Testis (tissue), 3 donors: Measurements from ENCODE around the gene TLK1. TPM values are rescaled to one million over a fixed set of nuclear protein-coding genes. Genes with fewer than 3 reads are reported as not detected.

ENCODE experiments used
- DNase-seq: peaks from one replicate; pipeline ENCODE4 v3.0.0-alpha.2; 2019
- H3K27ac ChIP-seq, 2 donors: fragments of 200-600 bp; sonication (generic); one replicate each; pipeline ENCODE4 v1.5.1; 2019
- H3K27me3 ChIP-seq: fragments of 200-600 bp; sonication (generic); one replicate; pipeline ENCODE4 v1.5.1; 2019
- H3K36me3 ChIP-seq: fragments of 200-600 bp; sonication (generic); one replicate; pipeline ENCODE4 v1.5.1; 2017; ENCODE audit warnings: low read depth; ENCODE audit errors: missing control alignments
- H3K4me1 ChIP-seq: fragments of 200-600 bp; sonication (generic); one replicate; pipeline ENCODE4 v1.5.1; 2019
- H3K4me3 ChIP-seq, 2 donors: fragments of 200-600 bp; sonication (generic); one replicate each; pipeline ENCODE4 v1.5.1; 2017 to 2019
- H3K9me3 ChIP-seq: fragments of 200-600 bp; sonication (generic); one replicate; pipeline ENCODE4 v1.5.1; 2017
- POLR2A ChIP-seq: fragments of 450-650 bp; IDR thresholded peaks from one replicate; pipeline ENCODE4 v1.6.1; 2017; ENCODE audit warnings: antibody characterized with exemption, mild to moderate bottlenecking, moderate library complexity
- WGBS, 2 donors: methylation state at CpG; one replicate each; pipeline ENCODE4 v1.1.5; 2018; 5-methylcytosine and 5-hydroxymethylcytosine counted together
- intact Hi-C: fragments of 100-400 bp; cut with DNase I; formaldehyde crosslinking; loops from one replicate; pipeline ENCODE4 v1.15.1; 2023; ENCODE audit warnings: low total_unique reads
- polyA plus RNA-seq: library from polyadenylated mRNA; stranded (reverse); fragments of 350-450 nt; fragmentation: Illumina TruSeq; extraction: RNeasy Lipid Tissue Mini Kit (QIAGEN cat#74804); gene quantifications from one replicate; pipeline ENCODE4 v1.2.3, GENCODE V29; 2014; ENCODE audit warnings: low read depth, low replicate concordance; ENCODE audit not compliant: insufficient read depth
- total RNA-seq, 2 donors: library from RNA; depleted of rRNA; stranded (reverse); fragments of >200 nt; gene quantifications; one replicate each; pipeline ENCODE4 v1.2.3, GENCODE V29; 2016
- TF ChIP-seq, protein P1 (sequence below), 3 experiments: fragments of 450-650 bp in 2 of 3; fragments of 200-600 bp in 1 of 3; sonication (generic) in 1 of 3; IDR thresholded peaks; one replicate each; pipeline ENCODE4 v1.5.1; 2016 to 2019; ENCODE audit warnings: antibody characterized with exemption in 3 of 3, mild to moderate bottlenecking in 2 of 3, moderate library complexity in 1 of 3

TLK1 gene
- total and polyA plus RNA-seq, 3 donors from 2014 or later = 36.8 to 112 (median 110) TPM

DNA sequence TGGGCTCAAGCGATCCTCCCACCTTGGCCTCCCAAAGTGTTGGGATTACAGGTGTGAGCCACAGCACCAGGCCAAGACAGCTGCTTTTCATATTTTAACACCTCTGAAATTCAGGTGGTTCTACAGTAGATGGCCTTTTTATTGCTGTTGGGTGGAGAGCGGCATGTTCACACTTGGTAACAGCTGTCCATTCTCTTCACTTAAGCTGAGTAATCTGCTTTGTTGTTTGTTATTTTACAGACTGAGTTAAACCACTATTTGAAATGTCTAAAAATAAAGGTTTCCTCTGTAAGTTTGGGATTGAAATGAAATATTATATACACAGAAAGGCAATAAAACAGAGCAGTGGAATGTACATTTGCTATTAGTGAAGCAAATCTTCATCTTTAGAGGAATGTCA lies 44.9 kb upstream of the TLK1 start:
- Histone ChIP-seq H3K9me3 (no peaks in the 10 kb centered on the region), H3K27ac (no peak overlapping the region), H3K27me3 (no peaks in the 10 kb centered on the region), H3K36me3 (no peaks in the 10 kb centered on the region), H3K4me1 (no peaks in the 10 kb centered on the region), H3K4me3 (no peak overlapping the region)
- no peak for DNase-seq
- intact Hi-C loops = no loop called here
- TF ChIP-seq, protein P1, sequence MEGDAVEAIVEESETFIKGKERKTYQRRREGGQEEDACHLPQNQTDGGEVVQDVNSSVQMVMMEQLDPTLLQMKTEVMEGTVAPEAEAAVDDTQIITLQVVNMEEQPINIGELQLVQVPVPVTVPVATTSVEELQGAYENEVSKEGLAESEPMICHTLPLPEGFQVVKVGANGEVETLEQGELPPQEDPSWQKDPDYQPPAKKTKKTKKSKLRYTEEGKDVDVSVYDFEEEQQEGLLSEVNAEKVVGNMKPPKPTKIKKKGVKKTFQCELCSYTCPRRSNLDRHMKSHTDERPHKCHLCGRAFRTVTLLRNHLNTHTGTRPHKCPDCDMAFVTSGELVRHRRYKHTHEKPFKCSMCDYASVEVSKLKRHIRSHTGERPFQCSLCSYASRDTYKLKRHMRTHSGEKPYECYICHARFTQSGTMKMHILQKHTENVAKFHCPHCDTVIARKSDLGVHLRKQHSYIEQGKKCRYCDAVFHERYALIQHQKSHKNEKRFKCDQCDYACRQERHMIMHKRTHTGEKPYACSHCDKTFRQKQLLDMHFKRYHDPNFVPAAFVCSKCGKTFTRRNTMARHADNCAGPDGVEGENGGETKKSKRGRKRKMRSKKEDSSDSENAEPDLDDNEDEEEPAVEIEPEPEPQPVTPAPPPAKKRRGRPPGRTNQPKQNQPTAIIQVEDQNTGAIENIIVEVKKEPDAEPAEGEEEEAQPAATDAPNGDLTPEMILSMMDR (IDR thresholded peaks at IDR 0.05) = no peak
- TF ChIP-seq POLR2A = no peak
- WGBS, 2 donors = 93 to 94% methylated on average over 2 of the region's 2 CpGs

DNA sequence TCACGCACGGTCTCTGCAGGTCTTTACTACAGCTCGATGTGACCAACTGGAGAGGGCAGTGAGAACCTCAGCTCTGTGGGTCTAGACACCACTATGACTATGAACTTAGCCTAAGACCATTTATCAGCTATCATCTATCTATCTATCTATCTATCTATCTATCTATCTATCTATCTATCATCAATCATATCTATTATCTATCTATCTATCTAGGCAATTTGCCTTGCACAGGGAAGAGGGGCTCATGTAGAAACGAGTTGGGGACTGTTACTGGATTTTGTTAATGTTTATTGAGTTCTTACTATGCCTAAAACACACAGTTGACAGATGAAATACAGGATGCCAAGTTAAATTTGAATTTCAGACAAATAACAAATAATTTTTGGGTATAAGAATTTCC lies 41.1 kb upstream of the TLK1 start:
- WGBS, 2 donors = 92 to 95% methylated on average over 4 of the region's 4 CpGs

DNA sequence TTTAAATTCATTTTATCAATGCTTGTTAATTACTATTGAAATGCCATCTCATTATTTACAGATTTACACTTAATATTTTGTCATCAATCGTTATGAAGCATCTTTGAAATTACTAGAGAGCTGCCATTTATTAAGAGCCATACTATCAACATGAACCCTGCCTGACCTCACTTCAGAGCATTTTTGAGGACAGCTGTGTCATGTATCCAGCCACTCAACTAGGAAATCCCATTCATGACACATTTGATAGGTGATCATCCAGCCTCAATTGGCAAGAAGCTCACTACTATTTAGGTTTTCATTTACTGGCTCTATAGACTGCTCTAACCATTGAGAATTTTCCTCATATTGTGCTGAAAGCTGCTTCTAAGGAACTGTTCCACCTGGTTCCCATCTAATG lies 40.6 kb upstream of the TLK1 start:
- Histone ChIP-seq H3K36me3 (no peaks in the 10 kb centered on the region), H3K9me3 (no peaks in the 10 kb centered on the region), H3K4me3 (no peak overlapping the region), H3K27me3 (no peaks in the 10 kb centered on the region), H3K4me1 (no peaks in the 10 kb centered on the region), H3K27ac (no peak overlapping the region)
- TF ChIP-seq POLR2A = no peak
- TF ChIP-seq, protein P1 (IDR thresholded peaks at IDR 0.05) = no peak
- intact Hi-C loops = no loop called here
- DNase-seq = no peak
- WGBS, 2 donors = 82 to 88% methylated on average over 1 of the region's 1 CpG

More for the DNA sequence above, 41.1 kb upstream of the TLK1 start:
- Histone ChIP-seq H3K36me3 (no peaks in the 10 kb centered on the region), H3K27me3 (no peaks in the 10 kb centered on the region), H3K4me3 (no peak overlapping the region), H3K9me3 (no peaks in the 10 kb centered on the region), H3K27ac (no peak overlapping the region), H3K4me1 (no peaks in the 10 kb centered on the region)
- TF ChIP-seq POLR2A = no peak
- TF ChIP-seq, protein P1 (IDR thresholded peaks at IDR 0.05) = no peak
- intact Hi-C loops = no loop called here
- no peak for DNase-seq

DNA sequence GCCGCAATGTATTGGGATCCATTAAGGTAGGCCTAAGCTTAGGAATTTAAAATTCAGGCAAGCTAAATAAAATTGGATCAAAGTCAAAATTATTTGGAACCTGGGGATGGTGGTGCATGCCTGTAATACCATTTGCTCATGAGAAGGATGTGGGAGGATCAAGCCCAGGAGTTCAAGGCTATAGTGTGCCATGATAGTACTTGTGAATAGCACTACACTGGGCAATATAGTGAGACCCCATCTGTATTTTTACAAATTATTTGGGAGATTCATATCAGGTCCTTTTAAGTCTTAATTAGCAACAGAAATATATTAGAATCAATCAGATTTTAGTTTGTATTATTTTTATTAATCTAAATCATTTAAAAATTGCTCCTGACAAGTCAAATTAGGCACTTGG lies 39.8 kb upstream of the TLK1 start:
- H3K27me3 ChIP-seq = no peaks in the 10 kb centered on the region
- H3K27ac ChIP-seq = no peak overlapping the region
- intact Hi-C loops = no loop called here
- no peaks in the 10 kb centered on the region for H3K9me3 ChIP-seq
- H3K36me3 ChIP-seq = no peaks in the 10 kb centered on the region
- no peak for DNase-seq
- no peak overlapping the region for H3K4me3 ChIP-seq
- WGBS, 2 donors = 100% methylated on average over 1 of the region's 1 CpG
- TF ChIP-seq POLR2A = no peak
- TF ChIP-seq, protein P1 (IDR thresholded peaks at IDR 0.05) = no peak
- no peaks in the 10 kb centered on the region for H3K4me1 ChIP-seq

DNA sequence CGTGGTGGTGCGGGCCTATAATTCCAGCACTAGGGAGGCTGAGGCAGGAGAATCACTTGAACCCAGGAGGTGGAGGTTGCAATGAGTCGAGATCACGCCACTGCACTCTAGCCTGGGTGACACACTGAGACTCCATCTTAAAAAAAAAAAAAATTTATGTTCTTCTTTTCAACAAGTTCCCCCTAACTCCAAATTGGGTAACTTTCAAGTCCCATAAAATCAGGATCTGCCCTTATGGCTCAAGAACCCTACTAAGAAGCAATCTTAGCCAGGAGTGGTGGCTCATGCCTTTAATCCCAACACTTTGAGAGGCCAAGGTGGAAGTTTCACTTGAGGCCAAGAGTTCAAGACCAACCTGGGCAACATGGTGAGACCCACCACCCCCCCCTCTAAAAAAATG lies 30.3 kb upstream of the TLK1 start:
- intact Hi-C loops = no loop called here
- H3K27me3 ChIP-seq = no peaks in the 10 kb centered on the region
- WGBS, 2 donors = 91 to 93% methylated on average over 4 of the region's 4 CpGs
- no peaks in the 10 kb centered on the region for H3K36me3 ChIP-seq
- no peak overlapping the region for H3K4me3 ChIP-seq
- no peaks in the 10 kb centered on the region for H3K9me3 ChIP-seq
- TF ChIP-seq POLR2A = no peak
- TF ChIP-seq, protein P1 (IDR thresholded peaks at IDR 0.05) = no peak
- DNase-seq = no peak
- H3K27ac ChIP-seq = no peak overlapping the region
- H3K4me1 ChIP-seq = no peaks in the 10 kb centered on the region
